Fibroblast of peridontal ligament (primary cell): ENCODE measurements around the gene SOX15.

Experiments used
- DNase-seq: peaks from one replicate; pipeline ENCODE4 v3.0.0-alpha.2; 2010; ENCODE audit errors: extremely low read depth

Gene SOX15

DNA sequence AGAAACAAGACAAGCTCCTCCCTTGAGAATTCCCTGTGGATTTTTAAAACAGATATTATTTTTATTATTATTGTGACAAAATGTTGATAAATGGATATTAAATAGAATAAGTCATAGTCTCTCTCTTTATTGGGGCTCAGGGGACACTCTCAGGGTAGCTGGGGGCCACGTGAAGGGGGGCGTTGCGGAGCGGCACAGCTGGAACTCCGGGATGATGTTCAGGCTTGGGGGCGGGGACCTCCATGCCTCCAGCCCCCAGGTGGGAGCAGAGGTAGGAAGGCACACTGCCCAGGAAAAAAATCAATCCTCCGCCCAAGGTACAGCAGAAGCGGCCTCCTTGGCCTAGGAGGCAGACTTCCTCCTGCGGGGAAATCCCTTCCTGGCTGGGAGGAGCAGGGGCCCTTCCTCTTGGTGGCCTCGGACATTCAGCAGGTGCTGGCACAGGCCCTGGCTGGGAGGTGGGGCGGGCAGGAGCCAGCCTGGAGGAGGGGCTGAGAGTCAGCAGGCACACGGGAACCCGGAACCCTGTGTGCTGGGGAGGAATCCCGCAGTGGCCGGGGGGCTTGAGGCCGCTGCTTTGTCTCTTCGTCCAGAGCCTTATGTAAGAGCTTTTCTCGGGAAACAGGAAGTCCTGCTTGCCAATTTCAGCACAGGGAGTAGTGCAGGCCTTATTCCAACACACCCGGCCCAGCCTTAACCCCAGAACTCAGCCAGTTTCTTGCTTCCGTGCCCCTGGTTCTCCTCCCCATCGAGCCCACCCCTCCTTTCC lies 31.9 kb downstream of the SOX15 start:
- DNase-seq = peak; percentile 70

DNA sequence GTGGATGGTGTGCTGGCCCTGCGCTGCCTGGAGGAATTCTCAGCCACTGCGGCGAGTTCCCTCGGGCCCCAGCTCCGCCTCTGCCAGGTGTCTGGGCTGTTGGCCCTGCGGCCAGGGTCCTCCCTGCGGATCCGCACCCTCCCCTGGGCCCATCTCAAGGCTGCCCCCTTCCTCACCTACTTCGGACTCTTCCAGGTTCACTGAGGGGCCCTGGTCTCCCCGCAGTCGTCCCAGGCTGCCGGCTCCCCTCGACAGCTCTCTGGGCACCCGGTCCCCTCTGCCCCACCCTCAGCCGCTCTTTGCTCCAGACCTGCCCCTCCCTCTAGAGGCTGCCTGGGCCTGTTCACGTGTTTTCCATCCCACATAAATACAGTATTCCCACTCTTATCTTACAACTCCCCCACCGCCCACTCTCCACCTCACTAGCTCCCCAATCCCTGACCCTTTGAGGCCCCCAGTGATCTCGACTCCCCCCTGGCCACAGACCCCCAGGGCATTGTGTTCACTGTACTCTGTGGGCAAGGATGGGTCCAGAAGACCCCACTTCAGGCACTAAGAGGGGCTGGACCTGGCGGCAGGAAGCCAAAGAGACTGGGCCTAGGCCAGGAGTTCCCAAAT lies 32.6 kb downstream of the SOX15 start:
- no peak for DNase-seq

DNA sequence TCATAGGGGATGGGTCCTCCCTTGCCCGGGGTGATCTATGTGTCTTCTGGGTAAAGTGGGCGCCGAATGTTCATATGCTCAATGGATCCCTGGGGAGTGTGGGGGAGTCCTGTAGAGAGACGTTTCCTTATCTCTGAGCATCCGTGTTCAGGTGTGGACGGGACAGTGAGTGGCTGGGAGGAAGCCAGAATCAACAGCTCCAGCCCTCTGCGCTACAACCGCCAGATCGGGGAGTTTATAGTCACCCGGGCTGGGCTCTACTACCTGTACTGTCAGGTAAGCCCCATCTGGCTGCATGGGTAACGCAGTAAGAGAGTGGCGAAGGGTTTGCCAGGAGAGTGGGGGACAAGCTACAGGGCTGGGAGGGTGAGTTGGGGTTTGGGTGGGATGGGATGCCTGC lies 33.3 kb downstream of the SOX15 start:
- DNase-seq = no peak

DNA sequence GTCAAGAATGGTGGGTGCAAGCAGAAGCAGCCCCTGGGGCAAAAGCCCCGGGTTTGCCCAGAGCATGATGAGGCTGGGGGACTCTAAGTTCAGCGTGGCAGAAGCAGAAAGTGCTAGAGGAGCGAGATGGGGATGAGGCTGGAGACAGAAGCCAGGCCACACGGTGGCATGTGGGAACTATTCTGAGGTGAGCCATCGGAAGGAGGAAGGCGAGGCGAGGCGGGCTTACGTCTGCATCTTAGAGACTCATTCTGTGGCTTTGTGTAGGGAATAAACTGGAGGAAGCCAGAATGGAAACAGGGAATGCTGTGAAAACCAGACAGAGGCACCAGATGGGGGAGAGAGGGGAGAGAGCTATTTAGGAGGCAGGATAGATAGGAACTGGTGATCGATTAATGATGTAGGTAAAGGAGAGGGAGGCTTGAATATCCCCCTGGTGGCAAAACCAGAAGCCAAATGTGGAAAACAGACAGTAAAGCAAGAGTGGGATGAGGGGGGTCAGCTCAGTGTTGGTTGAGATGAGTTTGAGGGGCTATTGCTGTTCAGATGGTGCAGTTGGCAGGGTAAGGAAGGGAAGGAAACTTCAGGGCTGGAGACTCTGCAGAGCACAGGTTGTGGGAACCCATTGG lies 34.5 kb downstream of the SOX15 start:
- DNase-seq = no peak

DNA sequence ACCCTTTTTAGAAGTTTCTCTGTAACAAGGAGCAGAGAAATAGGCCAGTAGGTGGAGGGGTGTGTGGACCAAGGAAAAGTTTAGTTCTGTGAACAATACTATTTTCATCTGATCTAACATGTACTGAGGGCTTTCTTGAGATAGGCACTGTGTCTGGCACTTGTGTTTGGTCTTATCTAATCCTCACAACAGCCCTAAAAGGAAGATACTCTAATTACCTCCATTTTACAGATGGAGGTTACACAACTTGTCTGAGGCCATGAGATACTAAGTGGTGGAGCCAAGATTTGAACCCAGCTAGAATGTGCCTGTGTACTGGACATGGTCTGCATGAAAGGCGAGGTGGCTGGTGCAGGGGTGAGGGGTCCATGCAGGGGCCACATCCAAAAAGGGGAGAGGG lies 36.5 kb downstream of the SOX15 start:
- DNase-seq = no peak

DNA sequence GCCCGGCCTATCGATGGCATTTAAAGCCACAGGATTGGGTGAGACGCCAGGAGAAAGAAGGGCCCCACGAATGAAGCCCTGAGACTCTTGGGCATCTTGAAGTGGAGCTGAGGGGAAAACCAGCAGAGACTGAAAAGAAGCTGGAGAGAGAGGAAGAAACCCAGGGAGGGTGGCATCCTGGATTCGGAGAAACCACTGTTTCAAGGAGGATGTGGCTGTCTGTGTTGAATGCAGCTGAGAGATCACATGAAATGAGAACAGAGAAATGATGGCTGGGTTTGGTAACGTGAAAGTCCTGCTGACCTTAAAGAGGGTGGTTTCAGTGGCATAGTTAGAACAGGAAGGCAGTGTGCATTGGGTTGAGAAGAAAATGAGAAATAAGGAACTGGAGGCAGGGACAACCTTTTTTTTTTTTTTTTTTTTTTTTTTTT lies 37.3 kb downstream of the SOX15 start:
- no peak for DNase-seq

DNA sequence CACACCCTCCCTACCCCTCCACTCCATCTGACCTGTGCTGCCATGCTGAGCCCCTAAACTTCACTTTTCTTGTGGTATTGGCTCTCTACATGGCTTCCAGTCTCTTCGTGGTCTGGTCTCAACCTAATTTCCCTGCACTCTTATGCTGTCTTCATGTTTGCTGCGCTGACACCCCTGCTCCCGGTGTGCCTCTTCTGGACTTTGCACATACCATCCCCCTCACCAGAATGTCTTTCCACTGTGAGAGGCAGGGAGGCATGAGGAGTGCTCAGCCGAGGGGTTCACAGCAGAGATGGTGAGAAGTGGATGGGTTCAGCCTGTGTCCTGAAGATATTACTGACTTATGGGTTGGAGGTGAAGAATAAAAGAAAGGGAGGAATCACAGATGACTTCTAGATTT lies 38.5 kb downstream of the SOX15 start:
- no peak for DNase-seq

DNA sequence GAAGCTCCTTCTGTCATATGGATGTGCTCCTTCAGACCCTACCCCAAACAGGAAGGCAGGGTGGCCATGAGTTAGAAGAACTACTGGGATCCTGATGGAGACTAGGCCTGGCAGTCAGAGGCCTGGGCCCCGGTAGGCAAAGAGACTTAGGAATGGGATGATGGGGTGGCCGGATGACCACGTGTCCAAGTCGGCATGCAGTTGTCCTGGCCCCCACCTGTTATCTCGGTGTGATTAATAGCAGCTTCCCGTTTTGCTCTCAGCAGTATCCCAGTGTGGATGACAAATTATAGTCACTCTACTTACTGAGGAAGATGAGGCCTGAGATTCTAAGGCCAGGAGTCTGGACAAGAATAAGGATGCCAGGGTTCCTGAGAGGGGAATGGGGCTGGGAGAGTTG lies 39.5 kb downstream of the SOX15 start:
- DNase-seq = no peak

DNA sequence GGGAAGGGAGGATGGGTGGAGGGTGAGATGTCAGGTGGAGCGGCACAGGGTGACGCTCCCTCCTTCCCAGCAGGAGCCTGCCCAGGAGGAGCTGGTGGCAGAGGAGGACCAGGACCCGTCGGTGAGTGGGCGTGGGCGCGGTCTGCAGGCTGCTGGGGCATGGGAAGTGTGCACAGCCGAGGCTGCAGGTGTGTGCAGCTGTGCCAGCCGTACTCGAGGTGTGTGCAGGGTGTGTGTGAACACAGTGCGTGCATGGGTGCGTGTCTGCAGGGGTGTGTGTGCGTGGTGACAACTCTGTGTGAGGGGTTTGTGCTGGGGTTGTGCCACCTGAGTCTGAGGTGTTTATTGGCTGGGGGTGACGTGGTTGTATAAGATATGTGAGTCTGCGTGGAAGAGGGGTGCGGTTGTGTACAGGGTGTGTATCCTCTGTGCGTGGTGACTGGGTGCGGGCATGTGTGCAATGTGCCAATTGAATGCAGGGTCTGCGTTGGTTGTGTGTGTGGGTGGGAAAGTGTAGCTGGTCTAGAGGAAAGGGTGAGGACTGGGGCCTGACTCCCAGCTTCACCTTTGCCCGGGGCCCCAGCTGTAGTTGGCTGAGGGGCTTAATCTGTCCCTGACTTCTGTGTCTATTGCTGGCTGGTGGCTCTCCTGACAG lies 40.4 kb downstream of the SOX15 start:
- DNase-seq = no peak

DNA sequence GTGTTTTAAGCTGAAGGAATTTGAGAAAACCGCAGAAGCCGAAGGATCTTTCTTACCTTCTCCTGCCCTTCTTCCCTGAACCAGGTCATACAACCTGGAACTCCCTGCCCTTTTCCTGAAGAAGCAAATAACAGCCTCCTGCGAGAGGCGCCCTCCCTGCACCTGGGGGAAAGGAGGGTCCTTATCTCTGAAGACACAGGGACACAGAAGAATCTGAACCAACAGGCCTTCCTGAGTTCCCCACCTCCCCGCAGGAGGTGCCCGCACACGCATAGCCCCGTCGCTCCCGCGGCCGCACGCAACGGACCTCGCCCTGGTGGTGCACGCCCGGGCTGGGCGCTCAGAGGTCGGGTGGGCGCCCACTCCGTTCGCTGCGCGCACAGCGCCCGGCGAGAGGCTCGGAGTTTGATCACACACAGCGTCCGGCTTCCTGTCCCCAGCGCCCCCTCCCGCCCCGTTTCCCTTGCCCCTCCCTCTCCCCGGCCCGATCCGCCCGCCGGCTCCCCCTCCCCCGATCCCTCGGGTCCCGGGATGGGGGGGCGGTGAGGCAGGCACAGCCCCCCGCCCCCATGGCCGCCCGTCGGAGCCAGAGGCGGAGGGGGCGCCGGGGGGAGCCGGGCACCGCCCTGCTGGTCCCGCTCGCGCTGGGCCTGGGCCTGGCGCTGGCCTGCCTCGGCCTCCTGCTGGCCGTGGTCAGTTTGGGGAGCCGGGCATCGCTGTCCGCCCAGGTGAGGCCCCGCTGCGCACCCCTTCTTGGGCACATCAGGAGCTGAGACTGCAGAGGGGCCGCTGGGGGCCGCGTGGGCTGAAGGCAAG lies 41.1 kb downstream of the SOX15 start, which contains the start of gene TNFSF12:
TSS of gene TNFSF12 (plus strand) at position 474 of the 816 bp plus-strand sequence. CDS start at position 570, 96 bp downstream.
- peak; percentile 17 for DNase-seq

DNA sequence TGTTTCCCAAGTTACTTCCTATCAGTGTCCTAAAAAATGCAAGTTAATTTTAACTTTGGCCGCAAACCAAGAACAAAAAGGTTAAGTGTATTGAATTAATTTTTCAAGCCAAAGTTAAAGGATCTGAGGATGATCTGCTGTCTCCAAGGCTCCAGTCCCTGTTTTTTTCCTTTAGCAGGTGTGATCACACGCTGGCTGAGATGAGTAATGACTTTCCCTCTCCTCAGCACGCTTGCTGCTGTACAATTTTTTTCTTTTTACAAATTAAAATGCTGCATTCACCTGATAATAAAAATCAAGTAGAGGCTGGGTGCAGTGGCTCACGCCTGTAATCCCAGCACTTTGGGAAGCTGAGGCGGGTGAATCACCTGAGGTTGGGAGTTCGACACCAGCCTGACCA lies 45.0 kb downstream of the SOX15 start:
- no peak for DNase-seq

DNA sequence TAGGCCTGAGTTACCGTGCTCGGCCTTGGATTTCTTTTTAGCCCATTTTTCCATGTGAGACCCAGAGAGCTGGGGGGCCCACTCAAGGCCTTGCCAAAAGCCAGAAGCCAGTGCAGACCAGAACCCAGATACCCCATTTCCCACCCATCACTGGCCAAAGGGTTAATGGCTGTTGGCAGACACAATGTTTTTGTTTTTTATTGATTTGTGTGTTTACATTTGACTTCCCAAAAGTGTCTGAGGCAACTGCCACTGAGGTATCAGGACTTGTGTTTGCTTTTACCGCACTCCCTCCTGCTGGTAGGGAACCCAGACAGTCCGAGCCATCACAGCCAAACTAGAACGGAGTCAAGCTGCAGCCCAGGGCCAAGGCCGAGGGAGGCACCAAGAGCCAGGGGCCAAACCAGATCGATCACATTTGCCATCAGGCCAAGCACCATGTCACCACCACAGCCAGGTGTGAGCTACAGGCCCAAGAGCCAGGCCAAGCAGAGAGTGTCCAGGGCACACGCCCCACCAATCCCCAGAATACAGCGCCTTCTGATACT lies 48.7 kb downstream of the SOX15 start:
- no peak for DNase-seq

DNA sequence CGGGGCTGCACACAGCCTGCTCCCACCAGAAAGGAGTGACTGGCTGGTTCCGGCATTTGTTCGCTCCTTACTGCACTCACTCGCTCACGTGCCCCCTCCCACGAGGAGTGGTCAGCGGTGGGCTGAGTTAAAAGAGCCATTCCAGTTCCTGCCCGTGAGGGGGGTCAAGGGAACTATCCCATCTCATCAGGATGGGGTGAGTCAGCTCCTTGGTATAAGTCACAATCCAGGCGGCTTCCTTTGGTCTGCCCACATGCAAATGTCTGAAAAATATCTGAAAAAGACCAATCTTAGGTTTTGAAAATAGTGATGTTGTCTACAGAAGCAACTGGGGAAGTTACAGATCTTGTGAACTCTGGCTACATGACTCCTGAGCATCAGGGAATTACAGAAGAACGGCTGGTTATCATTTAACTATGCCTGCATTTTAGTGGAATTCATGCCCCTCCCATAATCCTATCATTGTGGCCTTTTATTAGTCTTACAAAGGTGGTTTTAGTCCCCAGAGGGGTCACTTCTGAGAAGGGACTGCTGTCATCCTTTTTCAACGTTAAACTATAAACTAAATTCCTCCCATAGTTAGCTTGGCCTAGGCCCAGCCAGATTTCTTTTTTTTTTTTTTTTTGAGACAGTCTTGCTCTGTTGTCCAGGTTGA lies 50.9 kb downstream of the SOX15 start:
- no peak for DNase-seq
